Ecto neural progenitor cell (in vitro differentiated cells): ENCODE measurements around the gene C11orf21.

ENCODE experiments used
- DNase-seq: peaks from one replicate; pipeline ENCODE4 v3.0.0-alpha.2; 2018; ENCODE audit warnings: low spot score

Gene C11orf21

DNA sequence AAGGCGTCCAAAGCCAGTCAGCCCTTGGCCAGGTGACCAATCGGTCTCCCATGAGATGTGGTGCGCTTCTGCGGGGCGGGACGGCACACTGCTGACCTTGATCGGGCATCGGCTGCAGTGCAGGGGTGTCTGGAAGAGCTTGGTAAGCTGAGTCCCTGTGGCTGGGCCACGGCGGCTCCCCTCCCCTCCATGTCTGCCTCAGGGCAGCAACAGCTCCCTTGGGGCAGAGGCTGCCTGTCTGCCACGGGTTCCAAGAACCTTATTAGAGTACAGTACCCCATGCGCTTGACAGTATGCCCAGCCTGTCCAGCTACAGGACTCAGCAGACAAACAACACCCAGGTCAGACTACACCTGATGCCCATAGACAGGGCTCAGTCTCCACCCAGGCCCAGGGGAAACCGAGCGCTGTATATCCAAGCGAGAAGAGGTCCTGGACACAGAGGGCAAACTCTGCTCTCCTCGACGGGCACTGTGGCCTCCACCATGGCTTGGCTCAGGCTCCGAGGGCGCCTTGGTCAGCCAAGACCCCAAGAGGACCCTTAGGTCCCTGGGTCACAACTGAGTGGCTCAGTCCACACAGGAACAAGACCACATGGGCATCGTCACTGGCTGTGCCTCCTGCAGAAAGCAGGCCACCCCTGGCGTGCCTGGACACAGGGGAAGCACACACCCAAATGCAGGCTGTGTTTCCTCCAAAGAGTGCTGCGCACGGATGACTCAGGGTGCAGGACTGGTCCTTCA lies 19.0 kb upstream of the C11orf21 start:
- DNase-seq: no peak

DNA sequence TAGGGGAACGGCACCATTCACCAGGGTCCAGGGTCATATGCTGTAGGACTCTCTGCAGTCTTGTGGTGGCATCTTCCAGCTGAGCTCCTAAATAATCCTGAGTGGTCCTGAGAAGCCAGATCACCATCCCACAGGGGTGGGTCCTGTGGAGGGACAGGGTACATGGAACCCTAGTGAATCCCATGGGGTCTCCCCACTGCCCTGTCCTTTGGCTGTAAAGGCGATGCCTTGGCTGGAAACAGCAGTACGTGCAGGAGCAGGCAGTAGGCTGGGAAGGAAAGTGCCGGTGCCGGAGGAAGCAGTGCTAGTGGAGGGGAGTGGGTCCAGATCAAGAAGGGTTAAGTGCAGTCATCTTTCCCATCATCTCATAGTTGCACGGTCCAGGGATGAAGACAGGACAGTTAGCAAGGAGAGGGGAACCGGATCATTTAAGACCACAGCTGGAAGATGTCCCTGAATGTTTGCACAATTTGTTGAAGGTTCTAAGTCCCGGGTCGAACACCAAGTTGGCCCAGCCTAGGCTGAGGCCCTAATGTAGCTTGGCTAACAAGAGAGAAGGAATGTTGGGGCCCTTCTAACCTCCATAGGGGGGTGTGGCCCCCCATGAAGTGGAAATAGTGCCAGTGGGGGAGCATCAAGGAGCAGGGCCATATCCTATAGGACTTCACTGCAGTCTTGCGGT lies 18.2 kb upstream of the C11orf21 start:
- DNase-seq: no peak

DNA sequence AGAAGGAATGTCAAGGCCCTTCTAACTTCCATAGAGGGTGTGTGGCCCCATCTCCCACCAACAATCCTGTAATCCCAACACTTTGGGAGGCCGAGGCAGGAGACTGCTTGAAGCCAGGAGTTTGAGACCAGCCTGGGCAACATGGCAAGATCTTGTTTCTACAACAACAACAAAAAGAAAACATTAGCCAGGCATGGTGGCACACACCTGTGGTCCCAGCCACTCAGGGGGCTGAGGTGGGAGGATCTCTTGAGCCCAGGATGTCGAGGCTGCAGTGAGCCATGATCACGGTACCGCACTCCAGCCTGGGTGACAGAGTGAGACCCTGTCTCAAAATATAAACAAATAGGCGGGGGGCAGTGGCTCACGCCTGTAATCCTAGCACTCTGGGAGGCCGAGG lies 17.0 kb upstream of the C11orf21 start:
- DNase-seq: no peak

GRCh38 chr11:2318123-2318522 lies 16.4 kb upstream of the C11orf21 start:
- no peak for DNase-seq

- DNase-seq: no peak
Observed at GRCh38 chr11:2317354-2318050, 15.8 kb upstream of the C11orf21 start.

DNA sequence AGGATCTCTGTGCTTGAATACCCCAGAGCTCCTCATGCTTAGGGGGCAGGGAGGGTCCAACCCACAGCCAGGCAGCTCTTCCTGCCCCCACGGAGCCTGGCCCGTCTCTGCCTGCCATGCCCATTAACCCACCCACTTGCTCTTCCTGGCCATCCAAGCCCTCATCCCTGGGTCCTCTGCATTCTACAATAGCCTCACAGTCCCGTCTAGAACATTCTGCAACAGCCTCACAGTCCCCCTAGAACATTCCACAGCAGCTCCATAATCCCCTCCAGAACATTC lies 15.2 kb upstream of the C11orf21 start:
- DNase-seq: no peak

DNA sequence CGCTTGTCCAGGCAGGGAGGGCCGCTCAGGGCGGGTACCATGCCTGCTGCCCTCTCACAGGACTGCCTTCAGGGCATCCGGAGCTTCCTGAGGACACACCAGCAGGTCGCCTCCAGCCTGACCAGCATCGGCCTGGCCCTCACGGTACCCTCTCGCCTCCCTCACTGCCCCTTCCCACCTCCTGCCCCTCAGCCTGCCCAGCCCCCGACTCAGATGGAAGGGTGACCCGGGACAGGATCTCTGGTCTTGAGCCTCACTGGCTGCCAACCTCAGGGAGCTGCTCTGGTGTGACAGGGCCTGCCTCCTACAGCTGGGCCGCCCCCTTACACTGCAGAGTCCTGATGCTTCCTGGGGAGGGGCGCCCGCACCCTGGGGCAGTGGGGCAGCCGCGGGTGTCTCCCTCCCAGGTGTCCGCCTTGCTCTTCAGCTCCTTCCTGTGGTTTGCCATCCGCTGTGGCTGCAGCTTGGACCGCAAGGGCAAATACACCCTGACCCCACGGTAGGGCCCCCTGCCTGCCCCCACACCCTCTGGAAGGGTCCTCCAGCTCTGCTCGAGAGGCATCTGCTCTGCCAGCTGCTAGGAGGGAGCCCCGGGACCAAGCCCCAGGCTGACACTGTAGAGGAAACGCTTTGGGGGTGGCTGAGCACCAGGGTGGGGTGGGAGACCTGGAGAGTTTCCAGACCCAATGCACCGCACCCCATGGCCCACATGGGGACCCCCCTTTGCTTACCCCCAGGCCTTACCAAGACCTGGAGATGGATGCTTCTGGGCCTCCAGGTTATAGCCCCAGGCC lies 14.6 kb upstream of the C11orf21 start:
- DNase-seq: no peak

DNA sequence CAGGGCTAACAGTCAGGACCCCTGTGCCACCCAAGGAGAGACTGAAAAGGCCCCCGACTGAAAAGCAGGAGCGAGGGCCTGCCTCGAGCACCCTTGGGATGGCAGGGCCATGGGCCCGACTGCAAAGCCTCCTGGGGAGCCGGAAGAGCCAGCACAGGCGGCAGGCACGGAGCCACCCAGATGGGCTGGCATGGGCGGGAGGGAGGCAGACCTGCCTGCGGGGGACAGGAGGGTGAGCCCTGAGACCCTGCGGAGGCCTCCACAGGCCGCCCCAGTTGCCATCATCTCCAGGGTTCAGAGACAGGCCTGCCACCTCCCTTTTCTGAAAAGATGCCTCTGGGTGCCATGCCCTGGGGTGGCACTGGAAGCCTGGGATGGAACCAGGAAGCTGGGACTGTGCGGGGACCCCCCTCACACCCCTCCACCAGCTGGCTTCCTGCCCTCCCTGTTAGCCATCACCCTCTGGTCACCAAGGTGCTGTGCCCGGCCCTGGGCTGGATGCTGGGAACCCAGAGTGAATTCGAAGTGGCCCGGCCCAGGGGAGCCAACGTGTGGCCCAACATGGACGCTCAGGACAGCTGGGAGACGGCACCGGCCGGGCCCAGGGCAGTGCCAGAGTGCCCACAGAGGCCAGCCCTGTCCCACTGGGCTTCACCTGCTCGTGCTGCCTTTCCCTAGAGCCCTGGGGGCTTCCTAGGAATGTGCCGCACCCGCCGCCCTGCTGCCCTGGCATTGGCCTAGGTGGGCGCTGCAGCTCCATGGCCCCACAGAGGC lies 13.9 kb upstream of the C11orf21 start:
- DNase-seq: no peak

DNA sequence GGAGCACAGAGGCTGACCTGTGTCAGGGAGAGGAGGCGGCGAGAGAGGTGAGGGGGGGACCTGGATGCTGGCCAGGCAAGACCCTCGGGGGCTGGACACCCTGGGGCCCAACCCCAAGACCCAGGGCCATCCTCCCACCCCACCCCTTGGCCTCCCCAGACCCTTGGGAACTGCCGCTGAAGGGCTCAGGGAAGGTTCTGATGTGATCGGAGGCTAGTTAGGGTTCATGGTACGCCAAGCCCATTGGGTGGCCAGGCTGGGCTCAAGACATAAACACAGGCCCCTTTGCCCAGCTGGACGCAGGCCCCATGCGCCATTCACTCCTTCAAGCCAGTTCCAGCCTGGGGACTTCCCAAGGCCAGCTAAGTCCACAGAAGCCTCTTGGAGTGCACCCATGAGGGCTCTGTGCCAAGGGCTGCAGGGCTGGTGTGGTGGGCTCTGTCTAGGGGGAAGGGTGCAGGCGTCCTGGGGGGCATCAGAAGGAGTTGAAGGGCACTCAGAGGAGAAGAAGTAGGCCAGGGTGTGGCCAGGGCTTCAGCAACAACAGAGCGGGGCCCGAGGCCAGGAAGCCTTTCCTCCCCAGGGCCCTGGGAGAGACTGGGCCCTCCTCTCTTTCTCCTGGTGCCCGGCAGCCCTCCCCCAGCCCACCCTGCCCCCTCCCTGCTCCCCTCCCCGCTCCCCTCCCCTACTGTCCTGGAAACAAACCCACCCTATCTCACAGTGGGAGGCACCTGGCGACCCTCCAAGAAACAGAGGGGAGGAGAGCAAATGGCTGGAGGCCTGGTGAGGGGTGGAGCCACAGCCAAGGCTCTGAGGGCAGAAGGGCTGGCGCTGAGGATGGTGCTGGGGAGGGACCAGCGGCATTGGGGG lies 13.0 kb upstream of the C11orf21 start:
- DNase-seq: no peak

DNA sequence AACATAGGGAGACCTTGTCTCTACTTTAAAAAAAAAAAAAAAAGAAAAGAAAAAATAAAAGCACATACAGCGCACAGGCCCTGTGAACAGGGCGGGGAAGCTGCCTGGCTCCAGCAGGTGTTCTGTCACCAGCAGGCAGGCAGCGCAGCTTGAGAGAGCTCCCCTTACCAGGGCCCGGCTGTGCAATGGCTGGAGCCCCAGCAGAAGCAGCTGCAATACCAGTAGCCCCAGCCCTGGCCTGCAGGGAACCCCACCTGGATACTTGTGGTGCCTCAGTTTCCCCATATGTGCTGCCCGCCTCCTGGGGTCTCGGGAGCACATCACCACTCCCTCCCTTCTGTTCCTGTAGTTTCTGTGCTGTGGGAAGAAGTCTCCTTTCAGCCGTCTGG lies 12.4 kb upstream of the C11orf21 start:
- DNase-seq: no peak

- no peak for DNase-seq
Observed at GRCh38 chr11:2313051-2313951, 11.6 kb upstream of the C11orf21 start.

DNA sequence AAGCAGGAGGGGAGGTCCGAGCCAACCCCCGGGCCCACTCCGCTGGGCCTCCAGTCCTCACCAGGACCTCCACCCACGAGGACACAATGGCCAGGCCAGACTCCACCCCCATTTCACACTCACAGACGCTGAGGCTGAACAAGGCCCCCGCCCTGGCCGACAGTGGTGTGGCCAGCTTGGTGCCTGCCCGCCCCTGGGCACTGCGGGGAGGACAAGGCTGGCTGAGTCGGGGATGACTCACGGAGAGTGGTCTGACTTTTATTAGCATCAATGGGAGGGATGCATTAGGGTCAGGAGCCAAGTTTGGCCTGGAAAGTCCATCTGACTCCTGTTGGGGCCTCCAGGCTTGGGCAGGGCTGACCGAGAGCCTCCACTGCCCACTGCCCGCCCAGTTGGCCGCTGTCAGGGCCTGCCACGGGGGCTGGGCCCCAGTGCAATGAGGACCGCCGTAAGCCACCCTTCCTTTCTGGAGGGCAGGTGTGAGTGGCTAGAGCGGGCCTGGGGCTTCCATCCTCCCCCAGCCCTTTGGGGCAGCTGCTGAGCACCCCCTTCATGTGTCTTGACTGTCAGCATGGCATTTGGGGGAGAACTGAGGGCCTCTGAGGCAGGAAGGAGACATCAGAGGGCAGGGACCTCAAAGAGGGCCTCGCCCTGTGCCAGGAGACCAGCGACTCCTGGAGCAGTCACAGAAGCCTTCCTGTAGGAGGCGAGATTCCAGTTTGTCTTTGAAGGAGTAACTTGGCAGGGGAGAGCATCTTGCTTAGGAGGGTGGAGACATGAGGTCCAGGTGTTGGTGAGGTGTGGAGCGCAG lies 10.7 kb upstream of the C11orf21 start:
- DNase-seq: no peak

DNA sequence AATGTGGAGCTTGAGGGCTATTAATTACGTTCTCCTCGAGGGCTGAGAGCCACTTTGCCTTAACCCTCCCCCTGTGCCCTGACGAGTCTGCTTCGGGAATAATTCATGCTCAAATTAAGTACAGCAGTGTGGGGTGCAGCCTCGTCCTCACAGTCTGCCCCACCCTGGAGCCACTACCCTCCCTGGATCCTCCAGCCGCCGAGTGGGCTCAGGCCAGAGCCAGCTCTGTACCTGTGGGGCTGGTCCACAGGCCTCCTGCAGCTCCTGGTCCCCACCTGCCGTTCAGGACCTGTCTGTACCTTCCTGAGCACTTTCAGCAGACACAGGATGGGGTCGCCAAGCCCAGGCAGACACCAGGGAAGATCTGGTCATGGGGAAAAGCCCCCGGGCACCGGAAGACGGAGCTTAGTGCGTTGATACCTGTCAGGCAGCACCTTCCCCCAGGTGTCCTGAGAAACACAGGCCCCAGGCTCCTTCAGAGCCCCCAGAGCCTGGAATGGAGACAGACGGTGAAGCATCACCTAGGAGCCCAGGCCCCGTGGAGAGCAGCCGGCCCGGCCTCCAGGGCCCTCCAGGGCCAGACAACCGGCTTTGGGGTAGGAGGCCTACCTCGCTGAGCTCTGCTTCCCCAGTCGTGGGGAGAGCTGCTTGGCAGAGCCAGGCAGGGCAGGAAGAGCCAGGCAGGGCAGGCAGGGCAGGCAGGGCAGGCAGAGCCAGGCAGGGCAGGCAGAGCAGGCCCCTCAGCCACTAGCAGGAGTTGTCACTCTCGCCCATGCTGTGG lies 9.8 kb upstream of the C11orf21 start:
- no peak for DNase-seq

GRCh38 chr11:2310786-2311352 lies 9.2 kb upstream of the C11orf21 start:
- no peak for DNase-seq

DNA sequence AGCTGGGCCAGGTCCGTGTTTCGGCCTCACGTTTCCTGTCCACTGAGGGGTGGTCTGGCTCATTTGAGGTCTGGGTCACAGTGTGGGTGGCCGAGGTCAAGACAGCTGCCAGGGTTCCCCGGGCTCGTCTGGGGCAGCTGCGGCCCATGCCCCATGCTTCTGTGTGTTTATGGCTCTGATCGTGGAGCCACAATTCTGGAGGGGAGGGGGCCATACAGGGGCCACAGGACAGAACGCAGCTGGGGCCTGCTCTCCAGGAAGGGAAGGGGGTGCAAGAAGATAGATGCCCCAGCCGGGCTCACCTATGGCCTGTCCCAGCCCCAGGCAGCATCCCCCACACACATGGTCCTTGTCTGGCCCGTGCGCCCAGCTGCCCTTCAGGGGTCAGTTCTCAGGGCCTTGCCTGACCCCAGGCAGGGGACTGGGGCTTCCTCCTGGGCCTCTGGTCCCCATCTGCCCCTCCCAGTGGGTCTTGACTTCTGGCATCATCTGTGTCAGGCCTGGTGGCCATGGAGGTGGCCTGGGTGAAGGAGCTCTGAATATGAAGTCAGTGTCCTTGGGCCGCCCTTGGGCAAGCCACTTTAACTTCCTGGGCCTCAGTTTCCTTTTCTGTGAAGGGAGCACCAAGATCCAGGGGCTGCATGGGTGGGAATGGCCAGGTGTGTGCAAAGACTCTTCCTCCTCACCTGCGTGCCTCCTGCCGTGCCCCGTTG lies 8.5 kb upstream of the C11orf21 start:
- no peak for DNase-seq

GRCh38 chr11:2309251-2310072 lies 7.7 kb upstream of the C11orf21 start:
- no peak for DNase-seq
